ENCODE measurements around the gene SLC7A1.

SLC7A1 gene

DNA sequence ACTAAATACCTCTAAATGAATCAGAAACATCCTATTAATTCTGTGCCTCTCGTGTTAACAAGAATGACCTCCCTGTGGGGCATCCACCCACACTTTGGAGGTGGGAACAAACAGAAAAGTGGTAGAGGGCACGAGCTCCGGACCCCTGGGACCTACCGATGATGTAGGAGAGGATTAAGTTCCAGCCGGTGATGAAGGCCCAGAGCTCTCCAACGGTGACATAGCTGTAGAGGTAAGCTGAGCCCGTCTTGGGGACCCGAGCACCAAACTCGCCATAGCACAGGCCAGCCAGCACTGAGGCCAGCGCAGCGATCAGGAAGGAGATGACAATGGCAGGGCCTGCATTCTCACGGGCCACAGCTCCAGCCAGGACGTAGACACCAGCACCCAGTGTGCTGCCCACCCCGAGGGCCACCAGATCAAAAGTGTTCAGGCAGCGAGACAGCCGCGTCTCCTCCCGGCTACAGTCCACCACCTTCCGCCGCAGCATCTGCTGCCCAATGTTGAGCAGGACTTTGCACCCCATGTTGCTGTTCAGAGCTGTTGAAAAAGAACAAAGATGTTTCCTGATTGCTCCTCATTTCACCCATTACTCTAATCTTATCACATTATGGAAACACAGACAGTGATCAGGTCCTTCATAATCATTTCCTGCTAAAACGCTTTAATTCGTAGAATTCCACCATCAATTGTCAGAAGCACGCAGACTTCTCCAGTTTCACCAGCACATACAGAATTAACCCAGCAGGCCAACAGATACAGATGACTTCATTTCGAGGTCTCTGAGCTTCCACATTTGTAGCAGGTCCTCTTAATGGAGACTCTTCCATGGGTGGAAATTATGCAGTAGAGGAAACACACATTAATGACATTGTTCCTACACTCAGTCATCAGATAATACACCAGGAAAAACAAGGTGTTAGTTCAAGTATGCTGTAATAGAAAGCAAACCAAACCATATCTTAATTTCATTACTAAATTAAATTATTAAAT, 59.5 kb downstream of the SLC7A1 start:
- peaks cover 57% of the 10 kb centered on the region for H3K36me3 ChIP-seq
- no peaks in the 10 kb centered on the region for H3K27me3 ChIP-seq
- DNase-seq, result no peak
- H3K9me3 ChIP-seq, result no peaks in the 10 kb centered on the region
- peaks cover 12% of the 10 kb centered on the region for H3K4me1 ChIP-seq
- TF ChIP-seq, protein P1, sequence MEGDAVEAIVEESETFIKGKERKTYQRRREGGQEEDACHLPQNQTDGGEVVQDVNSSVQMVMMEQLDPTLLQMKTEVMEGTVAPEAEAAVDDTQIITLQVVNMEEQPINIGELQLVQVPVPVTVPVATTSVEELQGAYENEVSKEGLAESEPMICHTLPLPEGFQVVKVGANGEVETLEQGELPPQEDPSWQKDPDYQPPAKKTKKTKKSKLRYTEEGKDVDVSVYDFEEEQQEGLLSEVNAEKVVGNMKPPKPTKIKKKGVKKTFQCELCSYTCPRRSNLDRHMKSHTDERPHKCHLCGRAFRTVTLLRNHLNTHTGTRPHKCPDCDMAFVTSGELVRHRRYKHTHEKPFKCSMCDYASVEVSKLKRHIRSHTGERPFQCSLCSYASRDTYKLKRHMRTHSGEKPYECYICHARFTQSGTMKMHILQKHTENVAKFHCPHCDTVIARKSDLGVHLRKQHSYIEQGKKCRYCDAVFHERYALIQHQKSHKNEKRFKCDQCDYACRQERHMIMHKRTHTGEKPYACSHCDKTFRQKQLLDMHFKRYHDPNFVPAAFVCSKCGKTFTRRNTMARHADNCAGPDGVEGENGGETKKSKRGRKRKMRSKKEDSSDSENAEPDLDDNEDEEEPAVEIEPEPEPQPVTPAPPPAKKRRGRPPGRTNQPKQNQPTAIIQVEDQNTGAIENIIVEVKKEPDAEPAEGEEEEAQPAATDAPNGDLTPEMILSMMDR (IDR thresholded peaks at IDR 0.05; ENCODE audit: low read depth, low read length), result no peak
- H3K4me3 ChIP-seq (ENCODE audit: low read depth, low read length), result no peak overlapping the region

DNA sequence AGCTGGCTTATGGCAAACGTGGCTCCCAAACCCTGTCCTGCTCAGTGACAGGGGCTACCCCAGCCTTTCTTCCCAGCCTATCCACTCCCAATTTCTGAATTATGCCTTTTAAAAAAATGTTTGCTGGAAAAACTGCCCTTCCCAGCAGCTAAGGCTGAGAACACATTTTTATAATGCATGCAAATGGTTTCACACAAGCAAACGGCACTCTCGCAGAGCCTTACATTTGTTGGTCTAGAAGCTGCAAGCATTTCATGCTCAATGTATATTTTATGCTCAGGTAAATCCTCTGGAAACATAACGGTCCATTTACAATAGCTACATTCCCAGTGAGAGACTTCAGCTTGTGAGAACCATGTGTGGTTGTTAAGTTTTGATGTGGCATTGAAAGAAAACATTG, 61.4 kb downstream of the SLC7A1 start:
- Histone ChIP-seq H3K27me3 (no peaks in the 10 kb centered on the region), H3K36me3 (peaks cover 69% of the 10 kb centered on the region), H3K4me3 (ENCODE audit: low read depth, low read length) (no peak overlapping the region), H3K4me1 (peaks cover 12% of the 10 kb centered on the region), H3K9me3 (no peaks in the 10 kb centered on the region)
- DNase-seq, result no peak
- TF ChIP-seq, protein P1 (IDR thresholded peaks at IDR 0.05; ENCODE audit: low read depth, low read length), result no peak

DNA sequence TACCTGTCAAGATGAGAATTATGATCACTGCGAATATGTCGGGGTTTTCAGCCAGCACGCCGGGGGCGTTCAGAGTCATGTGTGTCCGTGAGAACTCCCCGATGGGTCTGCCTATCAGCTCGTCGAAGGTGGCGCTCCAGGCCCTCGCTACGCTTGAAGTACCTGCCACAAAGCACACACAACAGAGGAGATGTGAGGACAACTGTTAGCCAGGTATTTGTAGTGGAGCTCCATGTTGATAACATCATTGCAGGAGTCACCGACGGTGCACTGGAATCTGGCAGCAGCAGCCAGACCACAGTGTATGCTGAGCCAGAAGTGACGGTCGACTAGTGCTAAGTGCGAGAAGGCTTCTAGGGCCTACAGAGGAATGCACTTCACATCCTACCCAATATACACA, 62.7 kb downstream of the SLC7A1 start:
- DNase-seq, result no peak
- Histone ChIP-seq H3K4me1 (peaks cover 12% of the 10 kb centered on the region), H3K27me3 (no peaks in the 10 kb centered on the region), H3K4me3 (ENCODE audit: low read depth, low read length) (no peak overlapping the region), H3K36me3 (peaks cover 81% of the 10 kb centered on the region), H3K9me3 (no peaks in the 10 kb centered on the region)
- TF ChIP-seq, protein P1 (IDR thresholded peaks at IDR 0.05; ENCODE audit: low read depth, low read length), result no peak

DNA sequence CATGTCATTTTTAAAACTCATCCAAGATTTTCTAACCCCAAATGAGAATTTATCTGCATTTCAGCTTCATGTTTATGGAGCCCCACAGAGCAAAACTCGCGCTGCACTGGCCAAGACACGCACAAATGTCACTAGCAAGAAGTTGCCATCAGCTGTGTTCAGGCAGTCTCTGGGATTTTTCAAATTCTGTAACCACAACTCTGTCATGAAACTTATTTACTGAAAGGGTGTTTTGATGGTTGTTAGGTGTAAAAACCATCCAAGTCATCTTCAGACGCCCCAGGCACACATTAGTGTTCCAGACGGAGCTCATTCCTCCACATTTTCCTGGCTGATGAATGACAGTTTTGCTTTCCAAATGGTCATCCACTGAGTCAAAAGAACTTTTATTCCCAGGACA, 63.4 kb downstream of the SLC7A1 start:
- no peak overlapping the region for H3K4me3 ChIP-seq (ENCODE audit: low read depth, low read length)
- H3K36me3 ChIP-seq, result peaks cover 82% of the 10 kb centered on the region
- H3K27me3 ChIP-seq, result no peaks in the 10 kb centered on the region
- TF ChIP-seq, protein P1 (IDR thresholded peaks at IDR 0.05; ENCODE audit: low read depth, low read length), result no peak
- DNase-seq, result no peak
- peaks cover 6% of the 10 kb centered on the region for H3K4me1 ChIP-seq
- no peaks in the 10 kb centered on the region for H3K9me3 ChIP-seq

DNA sequence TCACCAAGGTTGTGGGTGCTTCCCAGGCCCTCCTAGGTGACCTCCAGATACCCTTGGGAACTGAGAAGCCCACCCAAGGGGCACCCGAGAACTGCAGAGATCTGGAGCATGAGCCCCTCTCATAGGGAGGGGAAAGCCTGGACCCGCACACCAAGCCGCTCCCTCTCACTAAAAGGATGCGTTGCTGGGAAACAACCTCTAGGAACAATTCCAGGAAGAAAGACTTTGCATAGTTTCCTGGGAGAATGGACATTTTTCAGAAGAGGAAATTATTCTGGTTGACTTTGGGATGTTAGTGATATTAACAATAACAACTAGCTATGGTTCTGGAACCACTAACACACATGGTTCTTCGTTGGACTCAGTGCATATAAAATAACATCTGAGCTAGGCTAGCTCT, 64.6 kb downstream of the SLC7A1 start:
- TF ChIP-seq, protein P1 (IDR thresholded peaks at IDR 0.05; ENCODE audit: low read depth, low read length), result no peak
- H3K27me3 ChIP-seq, result no peaks in the 10 kb centered on the region
- no peaks in the 10 kb centered on the region; the same call in none of the 2 replicates for H3K4me1 ChIP-seq
- H3K9me3 ChIP-seq, result no peaks in the 10 kb centered on the region
- no peak overlapping the region for H3K4me3 ChIP-seq (ENCODE audit: low read depth, low read length)
- no peak for DNase-seq
- H3K36me3 ChIP-seq, result peaks cover 83% of the 10 kb centered on the region

DNA sequence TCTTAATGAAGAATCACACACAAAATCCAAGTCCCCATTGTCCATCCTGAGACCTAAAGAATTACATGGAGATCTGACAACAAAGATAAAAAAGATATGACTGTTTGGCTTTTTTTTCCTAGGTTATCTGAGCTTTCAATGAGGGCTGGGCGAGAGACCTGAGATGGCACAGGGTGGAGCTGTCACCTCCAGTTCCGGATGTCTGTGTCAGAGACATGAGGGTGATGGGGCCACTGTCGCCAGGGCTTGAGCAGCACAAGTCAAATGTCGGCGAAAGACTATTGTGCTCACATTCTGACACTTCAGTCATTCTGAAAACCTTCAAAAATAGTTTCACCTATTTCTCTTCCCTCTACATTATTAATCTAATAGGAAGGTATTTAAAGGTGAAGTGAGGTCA, 65.7 kb downstream of the SLC7A1 start:
- DNase-seq, result no peak
- Histone ChIP-seq H3K4me3 (ENCODE audit: low read depth, low read length) (no peak overlapping the region), H3K9me3 (no peaks in the 10 kb centered on the region), H3K27me3 (no peaks in the 10 kb centered on the region), H3K4me1 (no peaks in the 10 kb centered on the region), H3K36me3 (peaks cover 77% of the 10 kb centered on the region)
- TF ChIP-seq, protein P1 (IDR thresholded peaks at IDR 0.05; ENCODE audit: low read depth, low read length), result no peak
